ENCODE measurements around the gene CDH23.

CDH23 gene

GRCh38 chr10:71714592-71714991, 317.9 kb downstream of the CDH23 start:
- Histone ChIP-seq H3K27me3 (no peaks in the 10 kb centered on the region), H3K27ac (peak overlapping the region; percentile 83), H3K9me3 (no peaks in the 10 kb centered on the region), H3K4me3 (ENCODE audit: low read depth in 1 of 2, low read length in 1 of 2) (peak overlapping the region; percentile 36 to 48), H3K4me1 (ENCODE audit: control insufficient read depth in 1 of 2, insufficient read depth in 1 of 2, low read depth in 1 of 2, low read length in 1 of 2) (peaks cover 60 to 64% of the 10 kb centered on the region in 2 experiments), H3K36me3 (no peaks in the 10 kb centered on the region)
- no peak for TF ChIP-seq CTCF (IDR thresholded peaks at IDR 0.05)

DNA sequence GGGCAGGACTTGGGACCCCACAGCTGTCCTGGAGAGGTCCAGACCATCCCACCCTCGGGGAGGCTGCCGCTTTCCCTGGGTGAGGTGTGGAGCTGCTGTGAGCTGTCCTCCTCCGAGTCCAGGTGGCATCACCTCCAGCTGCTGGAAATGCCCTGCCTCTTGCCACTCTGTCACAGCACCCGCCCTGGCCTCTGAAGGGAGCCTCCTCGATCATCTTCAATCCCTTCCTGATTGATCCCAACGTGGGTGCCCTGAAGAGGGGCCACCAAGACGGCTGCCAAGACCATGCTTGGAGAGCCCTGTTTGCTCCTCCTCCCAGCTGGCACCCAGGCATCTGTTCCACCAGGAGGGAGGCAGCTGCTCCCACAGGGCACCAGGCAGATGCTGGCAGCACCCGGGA, 318.3 kb downstream of the CDH23 start:
- Histone ChIP-seq H3K9me3 (no peaks in the 10 kb centered on the region), H3K27me3 (no peaks in the 10 kb centered on the region), H3K4me3 (ENCODE audit: low read depth in 1 of 2, low read length in 1 of 2) (peak overlapping the region; percentile 36 to 48), H3K36me3 (no peaks in the 10 kb centered on the region), H3K27ac (peak overlapping the region; percentile 83), H3K4me1 (ENCODE audit: control insufficient read depth in 1 of 2, insufficient read depth in 1 of 2, low read depth in 1 of 2, low read length in 1 of 2) (peaks cover 60 to 65% of the 10 kb centered on the region in 2 experiments)
- no peak for TF ChIP-seq CTCF (IDR thresholded peaks at IDR 0.05)

- Histone ChIP-seq H3K36me3 (no peaks in the 10 kb centered on the region), H3K4me1 (ENCODE audit: control insufficient read depth in 1 of 2, insufficient read depth in 1 of 2, low read depth in 1 of 2, low read length in 1 of 2) (peaks cover 55 to 68% of the 10 kb centered on the region in 2 experiments), H3K27ac (peak overlapping the region; percentile 83), H3K4me3 (ENCODE audit: low read depth in 1 of 2, low read length in 1 of 2) (no peak overlapping the region), H3K27me3 (no peaks in the 10 kb centered on the region), H3K9me3 (no peaks in the 10 kb centered on the region)
- TF ChIP-seq CTCF (IDR thresholded peaks at IDR 0.05) = no peak
These were observed 319.1 kb downstream of the CDH23 start for GRCh38 chr10:71715860-71716259.

- Histone ChIP-seq H3K27me3 (no peaks in the 10 kb centered on the region), H3K4me1 (ENCODE audit: control insufficient read depth in 1 of 2, insufficient read depth in 1 of 2, low read depth in 1 of 2, low read length in 1 of 2) (peaks cover 55 to 65% of the 10 kb centered on the region in 2 experiments), H3K27ac (peak overlapping the region; percentile 27), H3K4me3 (ENCODE audit: low read depth in 1 of 2, low read length in 1 of 2) (no peak overlapping the region), H3K36me3 (no peaks in the 10 kb centered on the region), H3K9me3 (no peaks in the 10 kb centered on the region)
- no peak for TF ChIP-seq CTCF (IDR thresholded peaks at IDR 0.05)
These were observed 319.7 kb downstream of the CDH23 start for GRCh38 chr10:71716426-71716825.

GRCh38 chr10:71717056-71717455, 320.3 kb downstream of the CDH23 start:
- no peaks in the 10 kb centered on the region for H3K36me3 ChIP-seq
- no peak for TF ChIP-seq CTCF (IDR thresholded peaks at IDR 0.05)
- H3K4me1 ChIP-seq (ENCODE audit: control insufficient read depth in 1 of 2, insufficient read depth in 1 of 2, low read depth in 1 of 2, low read length in 1 of 2) = peaks cover 55 to 64% of the 10 kb centered on the region in 2 experiments
- H3K9me3 ChIP-seq = no peaks in the 10 kb centered on the region
- H3K4me3 ChIP-seq (ENCODE audit: low read depth in 1 of 2, low read length in 1 of 2) = no peak overlapping the region
- peak overlapping the region; percentile 27 for H3K27ac ChIP-seq
- H3K27me3 ChIP-seq = no peaks in the 10 kb centered on the region

- Histone ChIP-seq H3K9me3 (no peaks in the 10 kb centered on the region), H3K27me3 (no peaks in the 10 kb centered on the region), H3K27ac (peak overlapping the region; percentile 27), H3K36me3 (no peaks in the 10 kb centered on the region), H3K4me3 (ENCODE audit: low read depth in 1 of 2, low read length in 1 of 2) (no peak overlapping the region), H3K4me1 (ENCODE audit: control insufficient read depth in 1 of 2, insufficient read depth in 1 of 2, low read depth in 1 of 2, low read length in 1 of 2) (peaks cover 51 to 59% of the 10 kb centered on the region in 2 experiments)
- TF ChIP-seq CTCF (IDR thresholded peaks at IDR 0.05) = no peak
These were observed 320.8 kb downstream of the CDH23 start for GRCh38 chr10:71717551-71717951.

Data from neutrophil (primary cell).